Measurements from ENCODE around the gene CEL. TPM values are rescaled to one million over a fixed set of nuclear protein-coding genes. Genes with fewer than 3 reads are reported as not detected.

CEL gene
- total RNA-seq, 1 experiment from 2014 or later: 3.6 TPM

- Histone ChIP-seq H3K79me2 (ENCODE audit: insufficient read depth, low read length) (no peaks in the 10 kb centered on the region), H2BK120ac (ENCODE audit: low read depth, low read length, poor library complexity, severe bottlenecking) (no peak overlapping the region), H4K8ac (replicated peaks; ENCODE audit: insufficient read length, low read depth, low read length) (no peak overlapping the region), H3K23me2 (ENCODE audit: insufficient read length, low read depth, low read length, poor library complexity, severe bottlenecking) (no peaks in the 10 kb centered on the region), H2AFZ (ENCODE audit: low read length) (no peak overlapping the region), H3K4me2 (ENCODE audit: insufficient read depth, insufficient read length, low read length) (no peak overlapping the region), H3T11ph (ENCODE audit: low read length) (no peak overlapping the region), H4K5ac (ENCODE audit: insufficient read length, low read depth, low read length) (no peak overlapping the region), H2BK5ac (ENCODE audit: insufficient read length, low read length) (no peak overlapping the region), H2BK15ac (ENCODE audit: low read depth, low read length) (no peak overlapping the region), H3K79me1 (ENCODE audit: insufficient read depth, low read depth, low read length, poor library complexity, severe bottlenecking) (no peaks in the 10 kb centered on the region), H3K4ac (ENCODE audit: low read depth, low read length) (no peak overlapping the region), H3K18ac (ENCODE audit: insufficient read length, low read depth, low read length) (no peak overlapping the region), H4K91ac (ENCODE audit: insufficient read length, low read depth, low read length) (no peak overlapping the region), H3K9me3 (ENCODE audit: control insufficient read depth, low read depth, low read length) (no peaks in the 10 kb centered on the region), H3K27ac (ENCODE audit: insufficient read length, low read depth, low read length) (no peak overlapping the region), H2BK12ac (ENCODE audit: insufficient read length, low read depth, low read length) (no peak overlapping the region), H3K23ac (ENCODE audit: insufficient read length, low read depth, low read length) (no peak overlapping the region), H4K20me1 (ENCODE audit: control insufficient read depth, insufficient read depth, insufficient read length) (no peaks in the 10 kb centered on the region), H3K14ac (ENCODE audit: insufficient read depth, low read length) (no peak overlapping the region), H3K27me3 (ENCODE audit: insufficient read depth, low read length) (no peaks in the 10 kb centered on the region), H2AK5ac (ENCODE audit: insufficient read length, low read length) (no peak overlapping the region), H3K56ac (ENCODE audit: insufficient read length, low read depth, low read length) (no peak overlapping the region), H2BK20ac (ENCODE audit: low read depth, low read length, poor library complexity, severe bottlenecking) (no peak overlapping the region), H3K9ac (ENCODE audit: extremely low read depth, insufficient read length, low read length) (no peak overlapping the region), H3K4me1 (ENCODE audit: insufficient read depth, low read length) (no peaks in the 10 kb centered on the region)
- Mint-ChIP-seq H3K4me1 (0 out of 4 replicates have a peak, but pooled peaks cover 0 to 2% of the 10 kb centered on the region in 2 experiments), H3K9me3 (peaks cover 4 to 7% of the 10 kb centered on the region in 2 experiments; a peak in 4 of 5 replicates), H3K27me3 (ENCODE audit: low read depth) (peaks cover 4% of the 10 kb centered on the region), H3K4me3 (no peak overlapping the region), H3K27ac (no peak overlapping the region; a peak in 1 of 7 replicates), H3K36me3 (ENCODE audit: insufficient read depth in 1 of 3, low read depth in 3 of 3) (no peaks in the 10 kb centered on the region)
- WGBS (ENCODE audit: extremely low coverage, insufficient read length, low lambda C conversion rate): no CpG with 5 or more reads among the region's 6 CpGs
- TF ChIP-seq, protein P1, sequence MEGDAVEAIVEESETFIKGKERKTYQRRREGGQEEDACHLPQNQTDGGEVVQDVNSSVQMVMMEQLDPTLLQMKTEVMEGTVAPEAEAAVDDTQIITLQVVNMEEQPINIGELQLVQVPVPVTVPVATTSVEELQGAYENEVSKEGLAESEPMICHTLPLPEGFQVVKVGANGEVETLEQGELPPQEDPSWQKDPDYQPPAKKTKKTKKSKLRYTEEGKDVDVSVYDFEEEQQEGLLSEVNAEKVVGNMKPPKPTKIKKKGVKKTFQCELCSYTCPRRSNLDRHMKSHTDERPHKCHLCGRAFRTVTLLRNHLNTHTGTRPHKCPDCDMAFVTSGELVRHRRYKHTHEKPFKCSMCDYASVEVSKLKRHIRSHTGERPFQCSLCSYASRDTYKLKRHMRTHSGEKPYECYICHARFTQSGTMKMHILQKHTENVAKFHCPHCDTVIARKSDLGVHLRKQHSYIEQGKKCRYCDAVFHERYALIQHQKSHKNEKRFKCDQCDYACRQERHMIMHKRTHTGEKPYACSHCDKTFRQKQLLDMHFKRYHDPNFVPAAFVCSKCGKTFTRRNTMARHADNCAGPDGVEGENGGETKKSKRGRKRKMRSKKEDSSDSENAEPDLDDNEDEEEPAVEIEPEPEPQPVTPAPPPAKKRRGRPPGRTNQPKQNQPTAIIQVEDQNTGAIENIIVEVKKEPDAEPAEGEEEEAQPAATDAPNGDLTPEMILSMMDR (conservative IDR thresholded peaks at IDR 0.05): no peak
- DNase-seq: no peak
Observed at GRCh38 chr9:133090187-133090586, 28.4 kb downstream of the CEL start.
